Neural crest cell (in vitro differentiated cells): ENCODE results near the gene MPHOSPH10. TPM values are rescaled to one million over a fixed set of nuclear protein-coding genes. Genes with fewer than 3 reads are reported as not detected.
"Not testable (repeated sequence)": the region's sequence is repeated elsewhere in the genome, so short reads cannot be mapped to it uniquely, and the experiment has no call there.

Source experiments
- DNase-seq: peaks from one replicate; pipeline ENCODE4 v3.0.0; 2021; ENCODE audit warnings: low read depth, mixed read lengths, low spot score
- H3K27ac Mint-ChIP-seq: one replicate; pipeline ENCODE4 v1.8.0; 2021; ENCODE audit warnings: mild to moderate bottlenecking, mixed read lengths; ENCODE audit not compliant: unreplicated experiment
- H3K27me3 Mint-ChIP-seq: 2 replicates; pipeline ENCODE4 v1.8.0; 2021; ENCODE audit warnings: low read depth, mild to moderate bottlenecking, mixed read lengths
- H3K36me3 Mint-ChIP-seq: 2 replicates; pipeline ENCODE4 v1.8.0; 2021; ENCODE audit warnings: low read depth, mild to moderate bottlenecking, mixed read lengths
- H3K4me1 Mint-ChIP-seq: 2 replicates; pipeline ENCODE4 v1.8.0; 2021; ENCODE audit warnings: mixed read lengths
- H3K4me3 Mint-ChIP-seq: one replicate; pipeline ENCODE4 v1.8.0; 2021; ENCODE audit warnings: mild to moderate bottlenecking, mixed read lengths
- H3K9me3 Mint-ChIP-seq: 2 replicates; pipeline ENCODE4 v1.8.0; 2021; ENCODE audit warnings: mixed read lengths
- total RNA-seq: library from RNA; stranded (reverse); gene quantifications from 2 replicates; pipeline ENCODE4 v1.2.1, GENCODE V29; 2021
- TF ChIP-seq, protein P1 (sequence below): fragments of 200-600 bp; sonication (generic); conservative IDR thresholded peaks from 2 replicates; pipeline ENCODE4 v1.5.0; 2021; ENCODE audit warnings: antibody characterized with exemption, mild to moderate bottlenecking

Gene MPHOSPH10
- total RNA-seq, 1 donor from 2014 or later, result 41.7 TPM

DNA sequence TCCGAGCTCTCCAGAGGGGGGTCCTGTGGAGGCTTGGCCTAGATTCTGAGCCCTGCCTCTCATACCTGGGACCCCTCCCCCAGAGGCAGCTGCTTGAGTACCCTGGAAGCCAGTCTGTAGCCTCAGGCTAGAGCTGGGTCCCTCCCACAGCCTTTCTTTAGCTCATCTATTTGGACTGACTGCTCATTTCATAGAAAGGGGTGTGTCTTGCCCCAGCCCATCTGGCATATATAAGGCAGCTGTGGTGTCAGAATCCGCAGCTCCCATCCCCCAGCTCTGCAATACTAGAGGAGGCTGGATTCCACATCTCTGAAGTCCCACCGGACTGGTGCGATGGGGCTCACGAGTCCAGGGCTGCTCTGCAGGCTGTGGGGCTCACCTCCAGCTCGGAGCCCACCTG, 26.1 kb downstream of the MPHOSPH10 start:
- peaks cover 13% of the 10 kb centered on the region for H3K4me1 Mint-ChIP-seq
- no peaks in the 10 kb centered on the region for H3K36me3 Mint-ChIP-seq
- H3K4me3 Mint-ChIP-seq, result no peak overlapping the region
- H3K9me3 Mint-ChIP-seq, result no peaks in the 10 kb centered on the region
- no peak for DNase-seq
- TF ChIP-seq, protein P1, sequence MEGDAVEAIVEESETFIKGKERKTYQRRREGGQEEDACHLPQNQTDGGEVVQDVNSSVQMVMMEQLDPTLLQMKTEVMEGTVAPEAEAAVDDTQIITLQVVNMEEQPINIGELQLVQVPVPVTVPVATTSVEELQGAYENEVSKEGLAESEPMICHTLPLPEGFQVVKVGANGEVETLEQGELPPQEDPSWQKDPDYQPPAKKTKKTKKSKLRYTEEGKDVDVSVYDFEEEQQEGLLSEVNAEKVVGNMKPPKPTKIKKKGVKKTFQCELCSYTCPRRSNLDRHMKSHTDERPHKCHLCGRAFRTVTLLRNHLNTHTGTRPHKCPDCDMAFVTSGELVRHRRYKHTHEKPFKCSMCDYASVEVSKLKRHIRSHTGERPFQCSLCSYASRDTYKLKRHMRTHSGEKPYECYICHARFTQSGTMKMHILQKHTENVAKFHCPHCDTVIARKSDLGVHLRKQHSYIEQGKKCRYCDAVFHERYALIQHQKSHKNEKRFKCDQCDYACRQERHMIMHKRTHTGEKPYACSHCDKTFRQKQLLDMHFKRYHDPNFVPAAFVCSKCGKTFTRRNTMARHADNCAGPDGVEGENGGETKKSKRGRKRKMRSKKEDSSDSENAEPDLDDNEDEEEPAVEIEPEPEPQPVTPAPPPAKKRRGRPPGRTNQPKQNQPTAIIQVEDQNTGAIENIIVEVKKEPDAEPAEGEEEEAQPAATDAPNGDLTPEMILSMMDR, result no peak
- no peak overlapping the region for H3K27ac Mint-ChIP-seq
- H3K27me3 Mint-ChIP-seq, result no peaks in the 10 kb centered on the region

DNA sequence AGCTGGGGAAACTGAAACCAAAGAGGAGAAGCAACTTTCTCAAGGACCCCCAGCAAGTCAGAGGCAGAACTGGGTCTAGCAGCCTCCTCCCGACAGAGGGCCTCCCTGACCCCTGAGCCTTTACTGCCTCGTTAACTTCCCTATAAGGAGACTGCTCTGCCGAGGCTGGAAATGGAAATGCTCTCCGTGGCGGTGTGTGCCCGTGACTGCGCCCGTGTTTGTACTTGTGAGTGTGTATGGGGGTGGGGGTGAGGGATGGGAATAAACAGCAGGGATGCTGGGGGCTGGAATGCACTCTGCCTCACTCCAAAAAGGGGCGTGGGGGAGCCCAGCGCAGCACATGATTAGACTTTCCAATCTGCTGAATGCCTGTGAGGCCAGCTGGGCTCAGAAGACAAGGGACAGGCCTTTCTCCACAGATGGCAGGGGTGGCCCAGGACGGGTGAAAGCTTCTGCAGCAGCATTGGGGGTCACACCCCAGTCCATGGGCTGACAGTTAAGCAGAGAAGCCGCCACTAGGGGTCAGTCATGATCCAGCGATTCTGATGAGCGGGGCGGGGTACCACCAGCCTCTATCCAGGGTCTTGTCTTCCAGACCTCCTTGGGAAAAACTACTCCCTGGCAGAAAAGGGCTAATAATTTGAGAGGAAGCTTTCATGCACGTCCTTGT, 26.8 kb downstream of the MPHOSPH10 start:
- Mint-ChIP-seq H3K4me3 (no peak overlapping the region), H3K36me3 (no peaks in the 10 kb centered on the region), H3K27ac (no peak overlapping the region), H3K9me3 (no peaks in the 10 kb centered on the region), H3K27me3 (no peaks in the 10 kb centered on the region), H3K4me1 (peaks cover 13% of the 10 kb centered on the region)
- TF ChIP-seq, protein P1, result peak; percentile 76
- DNase-seq, result peak; percentile 89

DNA sequence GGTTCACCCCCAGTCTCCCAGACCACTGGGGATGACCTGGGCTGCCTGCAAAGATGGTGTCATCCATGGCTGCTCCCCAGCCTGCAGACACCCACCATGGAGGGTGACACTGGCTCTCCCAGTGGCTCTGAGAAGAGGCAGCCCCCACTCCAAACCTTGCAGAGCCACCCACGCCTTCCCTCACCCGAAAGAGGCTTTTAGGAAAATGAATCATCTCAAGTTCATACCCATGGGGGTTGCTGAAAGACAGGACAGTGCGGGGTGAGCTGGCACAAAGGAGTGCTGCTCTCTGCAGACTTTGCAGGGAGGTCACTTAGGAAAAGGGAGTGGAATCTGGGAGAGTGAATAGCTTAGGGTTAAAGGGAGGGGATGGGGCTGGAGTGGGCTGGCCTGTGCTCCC, 36.4 kb downstream of the MPHOSPH10 start:
- H3K27ac Mint-ChIP-seq, result no peak overlapping the region
- DNase-seq, result no peak
- no peaks in the 10 kb centered on the region for H3K4me1 Mint-ChIP-seq
- TF ChIP-seq, protein P1, result no peak
- peaks cover 14% of the 10 kb centered on the region for H3K27me3 Mint-ChIP-seq
- H3K4me3 Mint-ChIP-seq, result no peak overlapping the region
- no peaks in the 10 kb centered on the region for H3K36me3 Mint-ChIP-seq
- H3K9me3 Mint-ChIP-seq, result no peaks in the 10 kb centered on the region

DNA sequence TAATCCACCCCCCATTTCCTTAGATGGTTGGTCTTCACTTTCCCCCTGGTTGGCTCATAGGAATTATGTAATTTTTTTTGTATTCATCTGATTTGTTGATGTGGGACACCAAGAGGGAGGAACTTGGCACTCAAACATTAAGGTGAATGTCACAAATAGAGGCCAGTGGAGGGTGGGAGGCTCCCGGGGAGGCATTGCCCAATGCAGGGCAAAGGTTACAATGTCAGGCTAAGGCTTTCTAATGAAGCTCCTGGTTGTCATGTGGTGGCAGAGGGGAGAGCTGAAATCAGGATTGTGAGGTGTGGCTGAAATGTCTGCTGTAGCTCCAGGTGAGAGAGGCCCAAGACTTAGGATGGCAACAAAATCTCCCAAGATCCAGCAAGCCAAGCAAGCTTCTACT, 42.7 kb downstream of the MPHOSPH10 start:
- Mint-ChIP-seq H3K4me3 (no peak overlapping the region), H3K27ac (no peak overlapping the region), H3K9me3 (no peaks in the 10 kb centered on the region), H3K4me1 (no peaks in the 10 kb centered on the region), H3K27me3 (no peaks in the 10 kb centered on the region), H3K36me3 (no peaks in the 10 kb centered on the region)
- no peak for DNase-seq
- TF ChIP-seq, protein P1, result no peak

DNA sequence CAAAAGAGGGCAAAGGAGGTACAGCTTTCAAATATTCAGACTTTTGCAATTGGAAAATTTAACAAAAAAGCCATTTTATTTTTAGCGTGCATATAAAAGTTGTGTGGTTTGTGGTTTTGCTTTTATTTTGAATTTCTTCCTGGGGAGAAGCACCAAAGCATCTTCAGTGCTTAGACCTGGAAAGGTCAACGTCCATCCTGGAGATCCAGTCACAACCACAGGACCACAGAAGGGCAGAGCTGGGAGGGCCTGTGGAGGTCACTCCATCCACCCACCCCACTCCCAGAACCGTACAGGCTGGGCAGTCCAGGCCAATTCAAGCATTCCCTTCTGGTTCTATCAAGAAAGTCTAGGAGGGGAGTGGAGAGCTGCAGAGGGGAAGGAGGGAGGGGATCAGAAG, 43.8 kb downstream of the MPHOSPH10 start:
- TF ChIP-seq, protein P1, result no peak
- no peaks in the 10 kb centered on the region for H3K4me1 Mint-ChIP-seq
- H3K27me3 Mint-ChIP-seq, result no peaks in the 10 kb centered on the region
- no peak for DNase-seq
- no peak overlapping the region for H3K27ac Mint-ChIP-seq
- no peak overlapping the region for H3K4me3 Mint-ChIP-seq
- H3K9me3 Mint-ChIP-seq, result no peaks in the 10 kb centered on the region
- no peaks in the 10 kb centered on the region for H3K36me3 Mint-ChIP-seq

DNA sequence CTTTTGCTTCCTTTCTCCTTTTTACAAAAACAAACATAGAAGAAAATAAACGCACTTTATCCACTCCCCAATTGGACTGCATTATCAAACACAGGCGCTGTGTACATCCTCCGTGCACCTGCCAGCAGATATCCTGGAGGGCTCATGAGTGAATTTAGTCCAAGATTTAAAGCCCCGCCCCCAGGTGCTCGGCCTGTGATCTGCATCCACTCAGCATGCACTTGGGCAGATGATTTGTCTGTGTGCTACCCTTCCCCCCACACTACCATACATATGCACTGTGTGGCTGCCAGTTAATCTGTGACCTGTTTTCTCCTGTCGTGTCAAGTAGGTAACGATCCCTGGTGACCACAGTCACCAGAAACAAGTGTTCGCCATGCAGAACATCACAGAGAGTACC, 48.4 kb downstream of the MPHOSPH10 start:
- not testable (repeated sequence) for H3K9me3 Mint-ChIP-seq, H3K27me3 Mint-ChIP-seq, H3K27ac Mint-ChIP-seq, H3K4me3 Mint-ChIP-seq, DNase-seq, H3K4me1 Mint-ChIP-seq, H3K36me3 Mint-ChIP-seq
